GM19025 (cell line): ENCODE results near the gene PADI1.

Source experiments
- ATAC-seq: cut with Tn5 transposase; IDR thresholded peaks from one replicate; pipeline ENCODE4 v1.9.1; 2021; ENCODE audit warnings: mild to moderate bottlenecking, low read depth, moderate library complexity; ENCODE audit not compliant: unreplicated experiment

Gene PADI1

GRCh38 chr1:17292299-17293160 is 87.6 kb downstream of the PADI1 start:
- no peak for ATAC-seq

- no peak for ATAC-seq
Measured at GRCh38 chr1:17293681-17294425, 88.9 kb downstream of the PADI1 start.

GRCh38 chr1:17295292-17295691 is 90.4 kb downstream of the PADI1 start:
- no peak for ATAC-seq
